A549 (cell line): ENCODE results near the gene PPP4R2. TPM values are rescaled to one million over a fixed set of nuclear protein-coding genes. Genes with fewer than 3 reads are reported as not detected.

Experiments
- ATAC-seq, 2 experiments: fragments of 200-7000 bp in 1 of 2; fragments of >200 bp in 1 of 2; cut with Nextera tagmentation in 1 of 2; cut with Tn5 transposase in 1 of 2; 3 replicates each; pipeline versions ENCODE4 v1.8.0 to v1.9.1; 2018 to 2020; ENCODE audit warnings: mild to moderate bottlenecking in 1 of 2, moderate library complexity in 1 of 2
- CTCF ChIA-PET: fragments of 300-600 bp; sonication (Branson Sonifier 250); formaldehyde crosslinking; extraction: SDS; loops from one replicate; lab custom pipeline; 2021; ENCODE audit warnings: antibody characterized with exemption, inconsistent platforms; lab: Yijun Ruan, JAX
- POLR2A ChIA-PET: fragments of 350-600 bp; formaldehyde crosslinking; extraction: SDS; loops from one replicate; lab custom pipeline; 2021; ENCODE audit warnings: antibody characterized with exemption, inconsistent platforms; lab: Yijun Ruan, JAX
- DNase-seq, 2 experiments: peaks; one replicate each; pipeline versions ENCODE4 v3.0.0 to v3.0.0-alpha.2; 2011 to 2016; ENCODE audit warnings: low read depth in 1 of 2, low spot score in 1 of 2
- FAIRE-seq: peaks from 2 replicates; lab custom pipeline; 2011; peaks lifted over from hg19 to GRCh38; lab: Jason Lieb, UNC
- H3K27ac ChIP-seq, 2 experiments: fragments of >200 bp; sonication (Bioruptor Twin); formaldehyde crosslinking; 3 replicates each; pipeline ENCODE4 v1.5.1; 2016 to 2017
- H3K4me1 ChIP-seq: fragments of >200 bp; sonication (Bioruptor Twin); formaldehyde crosslinking; 3 replicates; pipeline ENCODE4 v1.6.1; 2016
- H3K4me2 ChIP-seq: fragments of >200 bp; sonication (Bioruptor Twin); formaldehyde crosslinking; 3 replicates; pipeline ENCODE4 v1.6.1; 2016
- H3K4me3 ChIP-seq: fragments of >200 bp; sonication (Bioruptor Twin); formaldehyde crosslinking; 3 replicates; pipeline ENCODE4 v1.5.1; 2016
- H3K9me3 ChIP-seq: fragments of >200 bp; sonication (Bioruptor Twin); formaldehyde crosslinking; 3 replicates; pipeline ENCODE4 v1.6.1; 2016
- BHLHE40 ChIP-seq: IDR thresholded peaks from 2 replicates; pipeline ENCODE4 v1.6.1; 2012; ENCODE audit warnings: low read depth, low read length, inconsistent platforms
- CHD2 ChIP-seq: fragments of 150-350 bp; IDR thresholded peaks from 2 replicates; pipeline ENCODE4 v1.6.1; 2014; ENCODE audit warnings: low read length; ENCODE audit not compliant: partially characterized antibody
- CHD4 ChIP-seq: fragments of 200-600 bp; sonication (generic); IDR thresholded peaks from 2 replicates; pipeline ENCODE4 v1.6.1; 2016; ENCODE audit warnings: antibody characterized with exemption, mild to moderate bottlenecking, borderline replicate concordance
- FOXS1 ChIP-seq: fragments of 250-450 bp; sonication (Bioruptor Pico); IDR thresholded peaks from 2 replicates; pipeline ENCODE4 v1.5.0; 2020; ENCODE audit warnings: mild to moderate bottlenecking, moderate library complexity
- GATA3 ChIP-seq: IDR thresholded peaks from 2 replicates; pipeline ENCODE4 v1.6.1; 2012; ENCODE audit warnings: borderline replicate concordance
- JUNB ChIP-seq: fragments of >200 bp; sonication (Bioruptor Twin); formaldehyde crosslinking; IDR thresholded peaks from 2 replicates; pipeline ENCODE4 v1.6.1; 2016
- KDM5A ChIP-seq: fragments of 200-600 bp; sonication (generic); IDR thresholded peaks from 2 replicates; pipeline ENCODE4 v1.6.1; 2016; ENCODE audit warnings: antibody characterized with exemption, mild to moderate bottlenecking
- MAFK ChIP-seq: fragments of 450-650 bp; IDR thresholded peaks from 2 replicates; pipeline ENCODE4 v1.6.1; 2014; ENCODE audit not compliant: partially characterized antibody
- NPAS2 ChIP-seq: fragments of 250-450 bp; sonication (Bioruptor Pico); IDR thresholded peaks from 2 replicates; pipeline ENCODE4 v1.8.0; 2022; ENCODE audit warnings: mild to moderate bottlenecking, moderate library complexity, borderline replicate concordance
- POLR2A ChIP-seq: IDR thresholded peaks from 2 replicates; pipeline ENCODE4 v1.6.1; 2012; ENCODE audit warnings: mild to moderate bottlenecking, low read length
- POLR2AphosphoS2 ChIP-seq: conservative IDR thresholded peaks from 2 replicates; pipeline ENCODE4 v1.6.1; 2012; ENCODE audit warnings: low read length, improper control_type of control experiment, inconsistent platforms
- RFX5 ChIP-seq: fragments of 450-650 bp; IDR thresholded peaks from 2 replicates; pipeline ENCODE4 v1.7.1; 2014; ENCODE audit warnings: antibody characterized with exemption, mild to moderate bottlenecking, moderate library complexity
- SREBF2 ChIP-seq: fragments of 450-650 bp; IDR thresholded peaks from 2 replicates; pipeline ENCODE4 v1.6.1; 2014; ENCODE audit warnings: mild to moderate bottlenecking, moderate library complexity
- TFCP2L1 ChIP-seq: fragments of 250-450 bp; sonication (Bioruptor Pico); IDR thresholded peaks from 2 replicates; pipeline ENCODE4 v1.5.0; 2021; ENCODE audit warnings: mild to moderate bottlenecking
- WGBS: methylation state at CpG from one replicate; pipeline ENCODE4 v1.1.6; 2017; ENCODE audit errors: missing lambda C conversion rate; 5-methylcytosine and 5-hydroxymethylcytosine counted together
- polyA plus RNA-seq, 4 experiments: library from polyadenylated mRNA; depleted of rRNA in 3 of 4; stranded (reverse); fragments of >200 nt; fragmentation: RNase III in 1 of 4; extraction: RNeasy Plus Mini Kit Qiagen cat#74134 plus additional on column Dnase treatment in 1 of 4; gene quantifications; 2 replicates in 3 of 4; 3 replicates in 1 of 4; pipeline ENCODE4 v1.2.3, GENCODE V29; 2011 to 2017
- TF ChIP-seq, protein P1 (sequence below): fragments of 200-600 bp; sonication (generic); IDR thresholded peaks from 2 replicates; pipeline ENCODE4 v1.6.1; 2016; ENCODE audit warnings: antibody characterized with exemption, mild to moderate bottlenecking, moderate library complexity
- TF ChIP-seq, protein P2 (sequence below): IDR thresholded peaks from 2 replicates; pipeline ENCODE4 v1.6.1; 2012; ENCODE audit warnings: low read depth, borderline replicate concordance
- TF ChIP-seq, protein P3 (sequence below): fragments of 450-650 bp; IDR thresholded peaks from 2 replicates; pipeline ENCODE4 v1.6.1; 2014; ENCODE audit warnings: antibody characterized with exemption
- TF ChIP-seq, protein P4 (sequence below): fragments of >200 bp; sonication (Bioruptor Twin); formaldehyde crosslinking; IDR thresholded peaks from 3 replicates; pipeline ENCODE4 v1.5.1; 2016

The PPP4R2 gene
- polyA plus RNA-seq, 2 of the 4 experiments (the other 2 are of a cell fraction), result 39.3 to 68.4 TPM

DNA sequence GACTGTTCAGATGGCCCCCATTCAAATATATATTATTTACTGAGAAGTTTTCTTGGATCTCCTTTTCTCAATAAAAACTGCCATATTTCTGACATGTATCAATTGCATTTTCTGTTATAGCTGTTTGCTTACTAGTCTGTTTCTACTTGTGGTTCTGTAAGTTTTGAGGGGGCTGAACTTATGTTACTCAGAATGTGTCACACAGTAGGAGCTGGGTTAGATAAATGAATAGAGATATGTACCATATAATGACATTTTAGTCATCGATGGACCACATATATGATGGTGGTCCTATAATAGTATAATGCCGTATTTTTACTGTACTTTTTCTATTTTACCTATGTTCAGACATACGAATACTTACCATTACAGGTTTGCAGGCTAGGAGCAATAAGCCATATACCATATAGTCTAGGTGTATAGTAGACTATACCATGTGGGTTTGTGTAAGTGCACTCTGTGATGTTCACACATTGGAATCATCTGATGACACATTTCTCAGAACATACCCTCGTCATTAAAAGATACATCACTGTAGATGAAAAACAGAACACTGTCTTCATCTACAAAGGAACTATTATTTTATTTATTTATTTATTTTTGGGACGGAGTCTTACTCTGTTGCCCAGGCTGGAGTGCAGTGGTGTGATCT, 22.3 kb downstream of the PPP4R2 start:
- DNase-seq (no peak), ATAC-seq (no peak), FAIRE-seq (no peak)
- POLR2A ChIA-PET, result no interaction called here
- 80% methylated on average over 5 of the region's 5 CpGs for WGBS
- CTCF ChIA-PET, result interaction anchor here (1.2 to 1.4 kb wide), 2 partner anchors 21 to 35 kb away, joined by 3 to 5 read pairs; no protein-coding TSS in a partner anchor
- no peak overlapping the region for H3K4me2 ChIP-seq
- peaks cover 22% of the 10 kb centered on the region for H3K4me1 ChIP-seq
- no peak overlapping the region for H3K4me3 ChIP-seq
- no peak for TF ChIP-seq RFX5
- TF ChIP-seq POLR2A, result no peak
- no peak for TF ChIP-seq KDM5A
- TF ChIP-seq CHD4, result no peak
- H3K27ac ChIP-seq, result no peak overlapping the region
- H3K9me3 ChIP-seq, result no peaks in the 10 kb centered on the region

DNA sequence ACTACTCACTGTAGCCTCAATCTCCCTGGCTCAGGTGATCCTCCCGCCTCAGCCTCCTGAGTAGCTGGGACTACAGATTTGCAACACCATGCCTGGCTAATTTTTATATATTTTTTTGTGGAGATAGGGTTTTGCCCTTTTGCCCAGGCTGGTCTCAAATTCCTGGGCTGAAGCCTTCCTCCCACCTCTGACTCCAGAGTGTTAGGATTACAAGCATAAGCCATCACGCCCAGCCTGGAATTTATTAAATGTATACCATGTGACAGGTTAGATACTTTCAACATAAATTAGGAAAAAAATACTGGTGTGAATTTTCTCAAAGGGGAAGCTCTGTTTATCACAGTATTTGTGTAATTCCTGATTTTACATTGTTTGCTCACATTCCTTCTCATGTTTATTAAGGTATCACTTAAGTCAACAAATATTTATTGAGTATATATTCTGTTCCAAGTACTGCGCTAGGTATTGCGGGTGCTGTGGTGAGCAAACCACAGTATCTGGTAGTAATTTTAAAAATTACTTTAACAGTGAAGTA, 24.8 kb downstream of the PPP4R2 start:
- no peak for DNase-seq
- ATAC-seq, result peak in 1 of 2 experiments; percentile 59; a peak in 3 of 6 replicates
- 60% methylated on average over 4 of the region's 4 CpGs for WGBS
- H3K27ac ChIP-seq, result no peak overlapping the region
- H3K9me3 ChIP-seq, result no peaks in the 10 kb centered on the region
- H3K4me3 ChIP-seq, result no peak overlapping the region
- peak overlapping the region; percentile 40; the same call in 2 of the 3 replicates for H3K4me2 ChIP-seq
- FAIRE-seq, result no peak
- TF ChIP-seq FOXS1 (CRISPR knock-in tag) (no peak), POLR2AphosphoS2 (no peak), JUNB (no peak), SREBF2 (no peak), GATA3 (no peak), CHD2 (no peak), TFCP2L1 (no peak), NPAS2 (CRISPR knock-in tag) (no peak), BHLHE40 (no peak), MAFK (no peak)
- TF ChIP-seq, protein P1, sequence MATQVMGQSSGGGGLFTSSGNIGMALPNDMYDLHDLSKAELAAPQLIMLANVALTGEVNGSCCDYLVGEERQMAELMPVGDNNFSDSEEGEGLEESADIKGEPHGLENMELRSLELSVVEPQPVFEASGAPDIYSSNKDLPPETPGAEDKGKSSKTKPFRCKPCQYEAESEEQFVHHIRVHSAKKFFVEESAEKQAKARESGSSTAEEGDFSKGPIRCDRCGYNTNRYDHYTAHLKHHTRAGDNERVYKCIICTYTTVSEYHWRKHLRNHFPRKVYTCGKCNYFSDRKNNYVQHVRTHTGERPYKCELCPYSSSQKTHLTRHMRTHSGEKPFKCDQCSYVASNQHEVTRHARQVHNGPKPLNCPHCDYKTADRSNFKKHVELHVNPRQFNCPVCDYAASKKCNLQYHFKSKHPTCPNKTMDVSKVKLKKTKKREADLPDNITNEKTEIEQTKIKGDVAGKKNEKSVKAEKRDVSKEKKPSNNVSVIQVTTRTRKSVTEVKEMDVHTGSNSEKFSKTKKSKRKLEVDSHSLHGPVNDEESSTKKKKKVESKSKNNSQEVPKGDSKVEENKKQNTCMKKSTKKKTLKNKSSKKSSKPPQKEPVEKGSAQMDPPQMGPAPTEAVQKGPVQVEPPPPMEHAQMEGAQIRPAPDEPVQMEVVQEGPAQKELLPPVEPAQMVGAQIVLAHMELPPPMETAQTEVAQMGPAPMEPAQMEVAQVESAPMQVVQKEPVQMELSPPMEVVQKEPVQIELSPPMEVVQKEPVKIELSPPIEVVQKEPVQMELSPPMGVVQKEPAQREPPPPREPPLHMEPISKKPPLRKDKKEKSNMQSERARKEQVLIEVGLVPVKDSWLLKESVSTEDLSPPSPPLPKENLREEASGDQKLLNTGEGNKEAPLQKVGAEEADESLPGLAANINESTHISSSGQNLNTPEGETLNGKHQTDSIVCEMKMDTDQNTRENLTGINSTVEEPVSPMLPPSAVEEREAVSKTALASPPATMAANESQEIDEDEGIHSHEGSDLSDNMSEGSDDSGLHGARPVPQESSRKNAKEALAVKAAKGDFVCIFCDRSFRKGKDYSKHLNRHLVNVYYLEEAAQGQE, result no peak
- TF ChIP-seq, protein P2, sequence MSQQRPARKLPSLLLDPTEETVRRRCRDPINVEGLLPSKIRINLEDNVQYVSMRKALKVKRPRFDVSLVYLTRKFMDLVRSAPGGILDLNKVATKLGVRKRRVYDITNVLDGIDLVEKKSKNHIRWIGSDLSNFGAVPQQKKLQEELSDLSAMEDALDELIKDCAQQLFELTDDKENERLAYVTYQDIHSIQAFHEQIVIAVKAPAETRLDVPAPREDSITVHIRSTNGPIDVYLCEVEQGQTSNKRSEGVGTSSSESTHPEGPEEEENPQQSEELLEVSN, result no peak
- TF ChIP-seq, protein P3, sequence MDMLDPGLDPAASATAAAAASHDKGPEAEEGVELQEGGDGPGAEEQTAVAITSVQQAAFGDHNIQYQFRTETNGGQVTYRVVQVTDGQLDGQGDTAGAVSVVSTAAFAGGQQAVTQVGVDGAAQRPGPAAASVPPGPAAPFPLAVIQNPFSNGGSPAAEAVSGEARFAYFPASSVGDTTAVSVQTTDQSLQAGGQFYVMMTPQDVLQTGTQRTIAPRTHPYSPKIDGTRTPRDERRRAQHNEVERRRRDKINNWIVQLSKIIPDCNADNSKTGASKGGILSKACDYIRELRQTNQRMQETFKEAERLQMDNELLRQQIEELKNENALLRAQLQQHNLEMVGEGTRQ, result no peak
- TF ChIP-seq, protein P4, sequence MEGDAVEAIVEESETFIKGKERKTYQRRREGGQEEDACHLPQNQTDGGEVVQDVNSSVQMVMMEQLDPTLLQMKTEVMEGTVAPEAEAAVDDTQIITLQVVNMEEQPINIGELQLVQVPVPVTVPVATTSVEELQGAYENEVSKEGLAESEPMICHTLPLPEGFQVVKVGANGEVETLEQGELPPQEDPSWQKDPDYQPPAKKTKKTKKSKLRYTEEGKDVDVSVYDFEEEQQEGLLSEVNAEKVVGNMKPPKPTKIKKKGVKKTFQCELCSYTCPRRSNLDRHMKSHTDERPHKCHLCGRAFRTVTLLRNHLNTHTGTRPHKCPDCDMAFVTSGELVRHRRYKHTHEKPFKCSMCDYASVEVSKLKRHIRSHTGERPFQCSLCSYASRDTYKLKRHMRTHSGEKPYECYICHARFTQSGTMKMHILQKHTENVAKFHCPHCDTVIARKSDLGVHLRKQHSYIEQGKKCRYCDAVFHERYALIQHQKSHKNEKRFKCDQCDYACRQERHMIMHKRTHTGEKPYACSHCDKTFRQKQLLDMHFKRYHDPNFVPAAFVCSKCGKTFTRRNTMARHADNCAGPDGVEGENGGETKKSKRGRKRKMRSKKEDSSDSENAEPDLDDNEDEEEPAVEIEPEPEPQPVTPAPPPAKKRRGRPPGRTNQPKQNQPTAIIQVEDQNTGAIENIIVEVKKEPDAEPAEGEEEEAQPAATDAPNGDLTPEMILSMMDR, result no peak
- H3K4me1 ChIP-seq, result peaks cover 22% of the 10 kb centered on the region
- POLR2A ChIA-PET, result interaction anchor here (0.7 kb wide), 1 partner anchor 384 kb away, joined by 3 read pairs; no protein-coding TSS in a partner anchor
- CTCF ChIA-PET, result interaction anchor here (0.6 to 1.0 kb wide), 5 partner anchors 9 to 161 kb away, joined by 3 to 5 read pairs (median 3); no protein-coding TSS in a partner anchor
